ENCODE data around the gene CCDC187. TPM values are rescaled to one million over a fixed set of nuclear protein-coding genes. Genes with fewer than 3 reads are reported as not detected.
A peak's percentile ranks its signal among the peaks of the same experiment; 100 is the strongest.

CCDC187 gene
- total and polyA plus RNA-seq, 2 of the 4 experiments (the other 2 are of a cell fraction), result not detected

GRCh38 chr9:136308702-136309053 lies 4.8 kb upstream of the CCDC187 start:
- no peak overlapping the region for H2BK15ac ChIP-seq (ENCODE audit: low read depth, low read length)
- H2BK5ac ChIP-seq (ENCODE audit: low read depth, low read length, poor library complexity, severe bottlenecking), result peak overlapping the region; percentile 79
- no peak overlapping the region for H2BK20ac ChIP-seq (ENCODE audit: low read depth, low read length)
- no peaks in the 10 kb centered on the region for H3K36me3 ChIP-seq (ENCODE audit: control insufficient read depth, insufficient read depth, low read length)
- H4K20me1 ChIP-seq (ENCODE audit: insufficient read depth, low read length), result no peaks in the 10 kb centered on the region
- BruUV-seq (replicated peaks), result no TSS peak
- H3K4me2 ChIP-seq (ENCODE audit: low read depth, low read length), result no peak overlapping the region
- TF ChIP-seq NFE2L2 (IDR thresholded peaks at IDR 0.05; ENCODE audit: low read depth, low read length), result no peak
- H3K18ac ChIP-seq (ENCODE audit: low read depth, low read length), result no peak overlapping the region
- dilution Hi-C loops (cut with HindIII; ENCODE audit: low sequenced_read_pairs, unreplicated experiment) (no loop called here), in situ Hi-C loops (cut with MboI; ENCODE audit: low sequenced_read_pairs) (no loop called here), intact Hi-C loops (cut with micrococcal nuclease) (no loop called here)
- H3K9me3 ChIP-seq (ENCODE audit: control insufficient read depth, insufficient read depth, low read length), result no peaks in the 10 kb centered on the region
- CTCF ChIA-PET, result no interaction called here
- no peak overlapping the region for H4K5ac ChIP-seq (ENCODE audit: low read depth, low read length)
- H4K91ac ChIP-seq (ENCODE audit: insufficient read depth, low read depth, low read length), result no peak overlapping the region
- peaks cover 11% of the 10 kb centered on the region for H3K9me1 ChIP-seq (ENCODE audit: insufficient read depth, low read length)
- no peak overlapping the region for H3K27ac ChIP-seq (ENCODE audit: insufficient read depth, low read length)
- no peak overlapping the region for H3K9ac ChIP-seq (ENCODE audit: low read depth, low read length)
- no peak overlapping the region for H2AFZ ChIP-seq (replicated peaks; ENCODE audit: low read length, poor library complexity)
- H3K4ac ChIP-seq (ENCODE audit: low read depth, low read length), result no peak overlapping the region
- POLR2A ChIA-PET (ENCODE audit: unreplicated experiment), result no interaction called here
- peaks cover 2% of the 10 kb centered on the region; the same call in 1 of the 2 replicates for H3K27me3 ChIP-seq (ENCODE audit: control insufficient read depth, insufficient read depth, low read length)
- no peaks in the 10 kb centered on the region for H3K4me1 ChIP-seq (ENCODE audit: control insufficient read depth, insufficient read depth, low read length)
- H2AK9ac ChIP-seq (replicated peaks; ENCODE audit: low read depth, low read length, poor library complexity), result peak overlapping the region; percentile 55
- H3K4me3 ChIP-seq (ENCODE audit: insufficient read depth, low read depth, low read length), result no peak overlapping the region
- H3K23ac ChIP-seq (ENCODE audit: low read depth, low read length), result 0 out of 2 replicates have a peak overlapping the region, but pooled peaks have one; percentile 23
- H3K14ac ChIP-seq (replicated peaks; ENCODE audit: low read depth, low read length), result peak overlapping the region; percentile 53
- H2BK120ac ChIP-seq (ENCODE audit: low read depth, low read length), result no peak overlapping the region
- no peak overlapping the region; the same call in 1 of the 2 replicates for H2AK5ac ChIP-seq (ENCODE audit: low read depth, low read length)
- DNase-seq, result no peak
- H4K8ac ChIP-seq (ENCODE audit: low read depth in 2 of 2, low read length in 2 of 2), result no peak overlapping the region
- H3K56ac ChIP-seq (ENCODE audit: extremely low read depth, insufficient read depth, low read length), result no peak overlapping the region
- no peak for ATAC-seq (ENCODE audit: low read depth)
- H3K79me1 ChIP-seq (ENCODE audit: low read depth in 1 of 2, low read length in 2 of 2), result no peaks in the 10 kb centered on the region
